22Rv1 (cell line): ENCODE measurements around the gene PCARE.

Source experiments
- ZFX ChIP-seq: fragments of 450-650 bp; IDR thresholded peaks from 2 replicates; pipeline ENCODE4 v1.6.1; 2017; ENCODE audit warnings: antibody characterized with exemption, borderline replicate concordance
- TF ChIP-seq, protein P1 (sequence below): fragments of 450-650 bp; IDR thresholded peaks from 2 replicates; pipeline ENCODE4 v1.5.1; 2017; ENCODE audit warnings: mild to moderate bottlenecking

DNA sequence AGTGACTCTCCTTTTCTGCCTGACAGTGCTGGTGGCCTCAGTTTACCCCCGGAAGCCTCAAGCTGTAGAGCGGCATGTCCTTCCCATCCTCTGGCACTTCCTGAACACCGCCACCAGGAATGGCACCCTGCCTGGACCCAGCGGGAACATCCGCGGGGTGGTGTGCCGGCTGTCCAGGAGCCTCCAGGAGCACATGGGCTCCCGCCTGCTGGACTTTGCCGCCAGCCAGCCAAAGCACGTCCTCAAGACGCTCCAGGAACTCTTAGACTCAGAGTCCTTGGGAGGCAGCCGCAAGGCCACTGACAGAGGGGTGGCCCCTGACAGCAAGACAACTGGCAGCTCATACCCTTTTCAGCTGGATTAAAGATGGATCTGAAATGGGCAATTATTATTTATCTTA lies 22.6 kb downstream of the PCARE start:
- TF ChIP-seq, protein P1, sequence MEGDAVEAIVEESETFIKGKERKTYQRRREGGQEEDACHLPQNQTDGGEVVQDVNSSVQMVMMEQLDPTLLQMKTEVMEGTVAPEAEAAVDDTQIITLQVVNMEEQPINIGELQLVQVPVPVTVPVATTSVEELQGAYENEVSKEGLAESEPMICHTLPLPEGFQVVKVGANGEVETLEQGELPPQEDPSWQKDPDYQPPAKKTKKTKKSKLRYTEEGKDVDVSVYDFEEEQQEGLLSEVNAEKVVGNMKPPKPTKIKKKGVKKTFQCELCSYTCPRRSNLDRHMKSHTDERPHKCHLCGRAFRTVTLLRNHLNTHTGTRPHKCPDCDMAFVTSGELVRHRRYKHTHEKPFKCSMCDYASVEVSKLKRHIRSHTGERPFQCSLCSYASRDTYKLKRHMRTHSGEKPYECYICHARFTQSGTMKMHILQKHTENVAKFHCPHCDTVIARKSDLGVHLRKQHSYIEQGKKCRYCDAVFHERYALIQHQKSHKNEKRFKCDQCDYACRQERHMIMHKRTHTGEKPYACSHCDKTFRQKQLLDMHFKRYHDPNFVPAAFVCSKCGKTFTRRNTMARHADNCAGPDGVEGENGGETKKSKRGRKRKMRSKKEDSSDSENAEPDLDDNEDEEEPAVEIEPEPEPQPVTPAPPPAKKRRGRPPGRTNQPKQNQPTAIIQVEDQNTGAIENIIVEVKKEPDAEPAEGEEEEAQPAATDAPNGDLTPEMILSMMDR, result no peak
- no peak for TF ChIP-seq ZFX
